Endothelial cell of umbilical vein (primary cell): ENCODE measurements around the gene RNFT2. TPM values are rescaled to one million over a fixed set of nuclear protein-coding genes. Genes with fewer than 3 reads are reported as not detected.

ENCODE experiments used
- BruUV-seq: library from RNA; stranded (reverse); fragments of 400-500 nt; replicated peaks from 2 replicates; lab custom pipeline; 2021; lab: Mats Ljungman, UMichigan
- CTCF ChIA-PET: fragments of 300-600, 350-600 bp; sonication (Branson Sonifier 250); formaldehyde crosslinking; loops from one replicate; lab custom pipeline; 2021; ENCODE audit warnings: antibody characterized with exemption, inconsistent platforms; lab: Charles Lee
- POLR2A ChIA-PET: fragments of 300-600, 350-600 bp; sonication (Branson Sonifier 250); formaldehyde crosslinking; loops from one replicate; lab custom pipeline; 2021; ENCODE audit warnings: antibody characterized with exemption, inconsistent platforms; lab: Charles Lee
- DNase-seq: peaks from one replicate; pipeline ENCODE4 v3.0.0-alpha.2; 2011; ENCODE audit warnings: low read depth, low spot score
- FAIRE-seq: peaks from 2 replicates; lab custom pipeline; 2011; peaks lifted over from hg19 to GRCh38; lab: Jason Lieb, UNC
- H2AFZ ChIP-seq: 2 replicates; pipeline ENCODE4 v1.6.0; 2012; ENCODE audit warnings: low read depth, low read length, control low read depth, inconsistent platforms
- H3K27ac ChIP-seq: 2 replicates; pipeline ENCODE4 v1.5.1; 2011; ENCODE audit warnings: low read depth, mild to moderate bottlenecking, control low read depth, low read length, moderate library complexity; ENCODE audit not compliant: insufficient read depth
- H3K27me3 ChIP-seq, 2 experiments: 2 replicates each; pipeline versions ENCODE4 v1.6.0 to v1.6.1; 2011; ENCODE audit warnings: low read length in 2 of 2, mixed read lengths in 1 of 2; ENCODE audit not compliant: control insufficient read depth in 2 of 2, insufficient read depth in 2 of 2
- H3K36me3 ChIP-seq, 2 experiments: 2 replicates in 1 of 2; 3 replicates in 1 of 2; pipeline ENCODE4 v1.5.1; 2011; ENCODE audit warnings: low read length in 2 of 2, mild to moderate bottlenecking in 1 of 2, moderate library complexity in 1 of 2; ENCODE audit not compliant: control insufficient read depth in 2 of 2, insufficient read depth in 2 of 2; ENCODE audit errors: extremely low read depth in 1 of 2
- H3K4me1 ChIP-seq: 3 replicates; pipeline ENCODE4 v1.5.1; 2011; ENCODE audit warnings: mild to moderate bottlenecking, low read length; ENCODE audit not compliant: control insufficient read depth, insufficient read depth; ENCODE audit errors: extremely low read depth
- H3K4me2 ChIP-seq: 2 replicates; pipeline ENCODE4 v1.6.1; 2011; ENCODE audit warnings: low read length, control low read depth, mixed read lengths; ENCODE audit not compliant: insufficient read depth
- H3K4me3 ChIP-seq, 3 experiments: fragments of 200-600 bp in 1 of 3; sonication (generic), shearing (Covaris generic) in 1 of 3; replicated peaks in 1 of 3; 2 replicates each; pipeline ENCODE4 v1.5.1; 2011 to 2016; ENCODE audit warnings: control low read depth in 3 of 3, low read length in 3 of 3, mild to moderate bottlenecking in 2 of 3, inconsistent platforms in 1 of 3, low read depth in 1 of 3, moderate library complexity in 1 of 3; ENCODE audit not compliant: insufficient read depth in 1 of 3
- H3K79me2 ChIP-seq: 2 replicates; pipeline ENCODE4 v1.6.0; 2012; ENCODE audit warnings: low read length, inconsistent platforms; ENCODE audit not compliant: control insufficient read depth, insufficient read depth
- H3K9ac ChIP-seq: replicated peaks from 2 replicates; pipeline ENCODE3; 2011; ENCODE audit warnings: low read length, control low read depth; ENCODE audit not compliant: insufficient read depth; ENCODE audit errors: extremely low read depth
- H3K9me1 ChIP-seq: replicated peaks from 3 replicates; pipeline ENCODE4 v1.6.0; 2011; ENCODE audit warnings: mild to moderate bottlenecking, low read length; ENCODE audit not compliant: control insufficient read depth, insufficient read depth; ENCODE audit errors: extremely low read depth
- H3K9me3 ChIP-seq: replicated peaks from 2 replicates; pipeline ENCODE4 v1.5.1; 2012; ENCODE audit warnings: low read length, inconsistent platforms; ENCODE audit not compliant: control insufficient read depth, insufficient read depth
- H4K20me1 ChIP-seq: replicated peaks from 2 replicates; pipeline ENCODE3; 2011; ENCODE audit warnings: mild to moderate bottlenecking, low read length; ENCODE audit not compliant: control insufficient read depth, insufficient read depth; ENCODE audit errors: extremely low read depth
- EZH2 ChIP-seq: IDR thresholded peaks from 2 replicates; pipeline ENCODE4 v1.6.1; 2012; ENCODE audit warnings: borderline replicate concordance, low read depth, mild to moderate bottlenecking, moderate library complexity, low read length, inconsistent platforms; ENCODE audit not compliant: severe bottlenecking
- FOS ChIP-seq: IDR thresholded peaks from 2 replicates; pipeline ENCODE4 v1.6.1; 2011; ENCODE audit warnings: mild to moderate bottlenecking, low read length, moderate library complexity, borderline replicate concordance; ENCODE audit not compliant: insufficient read depth
- GATA2 ChIP-seq: IDR thresholded peaks from 2 replicates; pipeline ENCODE4 v1.7.0; 2011; ENCODE audit warnings: low read depth, mild to moderate bottlenecking, moderate library complexity, mixed read lengths, low read length; ENCODE audit not compliant: insufficient read length, insufficient read depth
- JUN ChIP-seq: IDR thresholded peaks from 2 replicates; pipeline ENCODE4 v1.6.1; 2011; ENCODE audit warnings: borderline replicate concordance, low read depth; ENCODE audit not compliant: insufficient read length, insufficient read depth
- MYC ChIP-seq: IDR thresholded peaks from one replicate; pipeline ENCODE4 v1.6.1; 2011; ENCODE audit warnings: mild to moderate bottlenecking, low read depth, low read length
- POLR2A ChIP-seq: IDR thresholded peaks from 2 replicates; pipeline ENCODE4 v1.6.1; 2012; ENCODE audit warnings: low read depth, mild to moderate bottlenecking, control low read depth, low read length
- POLR2AphosphoS5 ChIP-seq: IDR thresholded peaks from 2 replicates; pipeline ENCODE4 v1.6.1; 2012; ENCODE audit warnings: low read depth, mild to moderate bottlenecking, control low read depth, low read length, moderate library complexity; ENCODE audit not compliant: insufficient read depth
- dilution Hi-C: fragments of 300-500 bp; cut with MboI; formaldehyde crosslinking; loops from one replicate; pipeline ENCODE4 v1.15.0; 2019; ENCODE audit warnings: low sequenced_read_pairs; ENCODE audit not compliant: extremely low pct_ligation_motif_present
- intact Hi-C: fragments of 100-400 bp; cut with micrococcal nuclease; formaldehyde crosslinking; loops from one replicate; pipeline ENCODE4 v1.10.0; 2022
- polyA plus RNA-seq, 4 experiments: library from polyadenylated mRNA; depleted of rRNA in 3 of 4; stranded (reverse) in 3 of 4; unstranded in 1 of 4; fragments of >200 nt; gene quantifications; 2 replicates each; pipeline versions ENCODE4 v1.2.1 to v1.2.3, GENCODE V29; 2011 to 2012; ENCODE audit warnings: missing spikeins in 1 of 4
- total RNA-seq: library from RNA; stranded (reverse); gene quantifications from 2 replicates; pipeline ENCODE4 v1.2.3, GENCODE V29; 2021
- TF ChIP-seq, protein P1 (sequence below), 2 donors: IDR thresholded peaks; 1 replicate in 1 of 2; 2 replicates in 1 of 2; pipeline ENCODE4 v1.5.1; 2011; ENCODE audit warnings: low read length in 2 of 2, mild to moderate bottlenecking in 2 of 2, moderate library complexity in 2 of 2, control low read depth in 1 of 2, inconsistent platforms in 1 of 2, low read depth in 1 of 2; ENCODE audit not compliant: insufficient read depth in 1 of 2; ENCODE audit errors: extremely low read depth in 1 of 2
- TF ChIP-seq, protein P2 (sequence below): IDR thresholded peaks from 2 replicates; pipeline ENCODE4 v1.6.1; 2011; ENCODE audit not compliant: insufficient read depth, insufficient read length

The RNFT2 gene
- total and polyA plus RNA-seq, 2 donors (not counting 3 experiments of a cell fraction or from before 2014, with no cell fraction given), result 1.4 to 6.6 TPM

DNA sequence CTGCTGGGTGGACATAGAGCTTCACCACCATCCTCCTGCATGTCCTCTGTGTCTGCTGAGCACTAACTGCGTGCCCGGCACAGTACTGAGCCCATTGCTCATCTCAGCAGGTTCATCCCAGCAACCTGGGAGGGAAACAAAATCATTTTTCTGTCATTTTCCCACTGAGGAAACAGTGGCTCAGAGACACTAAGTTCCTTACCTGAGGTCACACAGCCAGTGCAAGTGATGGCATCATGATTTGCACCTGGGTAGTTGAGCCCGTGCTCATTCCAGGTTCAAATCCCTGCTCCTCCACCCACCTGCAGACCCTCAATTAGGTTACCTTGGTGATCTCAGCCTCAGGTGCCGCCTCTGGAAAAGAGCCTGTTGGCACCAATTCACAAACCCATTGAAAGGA, 23.4 kb downstream of the RNFT2 start:
- dilution Hi-C loops (no loop called here), intact Hi-C loops (no loop called here)
- DNase-seq (no peak), FAIRE-seq (no peak)
- H4K20me1 ChIP-seq, result no peaks in the 10 kb centered on the region
- no peak overlapping the region for H3K9ac ChIP-seq
- H2AFZ ChIP-seq, result no peak overlapping the region
- no peaks in the 10 kb centered on the region for H3K9me1 ChIP-seq
- BruUV-seq, result no TSS peak
- no peaks in the 10 kb centered on the region for H3K9me3 ChIP-seq
- H3K79me2 ChIP-seq, result no peaks in the 10 kb centered on the region
- POLR2A ChIA-PET, result no interaction called here
- TF ChIP-seq, protein P1, sequence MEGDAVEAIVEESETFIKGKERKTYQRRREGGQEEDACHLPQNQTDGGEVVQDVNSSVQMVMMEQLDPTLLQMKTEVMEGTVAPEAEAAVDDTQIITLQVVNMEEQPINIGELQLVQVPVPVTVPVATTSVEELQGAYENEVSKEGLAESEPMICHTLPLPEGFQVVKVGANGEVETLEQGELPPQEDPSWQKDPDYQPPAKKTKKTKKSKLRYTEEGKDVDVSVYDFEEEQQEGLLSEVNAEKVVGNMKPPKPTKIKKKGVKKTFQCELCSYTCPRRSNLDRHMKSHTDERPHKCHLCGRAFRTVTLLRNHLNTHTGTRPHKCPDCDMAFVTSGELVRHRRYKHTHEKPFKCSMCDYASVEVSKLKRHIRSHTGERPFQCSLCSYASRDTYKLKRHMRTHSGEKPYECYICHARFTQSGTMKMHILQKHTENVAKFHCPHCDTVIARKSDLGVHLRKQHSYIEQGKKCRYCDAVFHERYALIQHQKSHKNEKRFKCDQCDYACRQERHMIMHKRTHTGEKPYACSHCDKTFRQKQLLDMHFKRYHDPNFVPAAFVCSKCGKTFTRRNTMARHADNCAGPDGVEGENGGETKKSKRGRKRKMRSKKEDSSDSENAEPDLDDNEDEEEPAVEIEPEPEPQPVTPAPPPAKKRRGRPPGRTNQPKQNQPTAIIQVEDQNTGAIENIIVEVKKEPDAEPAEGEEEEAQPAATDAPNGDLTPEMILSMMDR (IDR thresholded peaks at IDR 0.05; ENCODE audit: extremely low read depth in 1 of 2, insufficient read depth in 1 of 2, low read depth in 1 of 2, low read length in 2 of 2), result no peak
- TF ChIP-seq POLR2A (no peak), EZH2 (no peak), MYC (no peak), POLR2AphosphoS5 (no peak), JUN (no peak), FOS (no peak), GATA2 (no peak)
- TF ChIP-seq, protein P2, sequence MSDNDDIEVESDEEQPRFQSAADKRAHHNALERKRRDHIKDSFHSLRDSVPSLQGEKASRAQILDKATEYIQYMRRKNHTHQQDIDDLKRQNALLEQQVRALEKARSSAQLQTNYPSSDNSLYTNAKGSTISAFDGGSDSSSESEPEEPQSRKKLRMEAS, result no peak
- CTCF ChIA-PET, result interaction anchor here (2.7 kb wide), 1 partner anchor 8 kb away, joined by 10 read pairs; no protein-coding TSS in a partner anchor
- no peaks in the 10 kb centered on the region for H3K27me3 ChIP-seq
- no peak overlapping the region for H3K27ac ChIP-seq
- H3K4me3 ChIP-seq, result no peak overlapping the region
- H3K4me2 ChIP-seq, result no peak overlapping the region
- H3K4me1 ChIP-seq, result no peaks in the 10 kb centered on the region
- no peaks in the 10 kb centered on the region for H3K36me3 ChIP-seq
